T-cell (primary cell): ENCODE measurements around the gene ALCAM. TPM values are rescaled to one million over a fixed set of nuclear protein-coding genes. Genes with fewer than 3 reads are reported as not detected.

Source experiments
- ATAC-seq, 4 experiments: fragments of 200-7000 bp in 3 of 4; fragments of 150-1000 bp in 1 of 4; cut with Tn5 transposase; replicated peaks in 1 of 4; 1 replicate in 3 of 4; 2 replicates in 1 of 4; pipeline ENCODE4 v1.10.0; 2021; ENCODE audit warnings: moderate library complexity in 3 of 4, mild to moderate bottlenecking in 2 of 4, moderate number of reproducible peaks in 1 of 4
- CTCF ChIA-PET, 2 donors: fragments of 300-600 bp; sonication (Branson Sonifier 250); formaldehyde crosslinking; loops; one replicate each; lab custom pipeline; 2022; ENCODE audit warnings: antibody characterized with exemption in 2 of 2; lab: Charles Lee
- POLR2A ChIA-PET, 2 donors: fragments of 300-600 bp; sonication (Branson Sonifier 250); formaldehyde crosslinking; loops; one replicate each; lab custom pipeline; 2022; ENCODE audit warnings: antibody characterized with exemption in 2 of 2; lab: Charles Lee
- DNase-seq, 35 experiments: peaks; one replicate each; pipeline versions ENCODE4 v3.0.0 to v3.0.0-alpha.2; 2013 to 2023
- H3K27ac ChIP-seq: one replicate; pipeline ENCODE4 v1.5.1; 2013; ENCODE audit warnings: low read length
- H3K27me3 ChIP-seq, 2 experiments: replicated peaks in 1 of 2; 1 replicate in 1 of 2; 2 replicates in 1 of 2; pipeline versions ENCODE4 v1.6.1 to v1.7.0; 2013; ENCODE audit warnings: low read length in 1 of 2, mixed read lengths in 1 of 2; ENCODE audit not compliant: control insufficient read depth in 2 of 2, insufficient read depth in 2 of 2; ENCODE audit errors: extremely low read depth in 1 of 2
- H3K36me3 ChIP-seq, 2 donors: 1 replicate in 1 of 2; 2 replicates in 1 of 2; pipeline versions ENCODE4 v1.6.1 to v1.7.0; 2013; ENCODE audit warnings: low read length in 1 of 2; ENCODE audit not compliant: control insufficient read depth in 2 of 2, insufficient read depth in 1 of 2; ENCODE audit errors: extremely low read depth in 1 of 2
- H3K4me1 ChIP-seq, 2 experiments: 1 replicate in 1 of 2; 2 replicates in 1 of 2; pipeline versions ENCODE4 v1.6.1 to v1.7.0; 2013; ENCODE audit warnings: low read length in 2 of 2, mixed read lengths in 1 of 2; ENCODE audit not compliant: insufficient read depth in 2 of 2, control insufficient read depth in 1 of 2; ENCODE audit errors: extremely low read depth in 1 of 2
- H3K4me3 ChIP-seq, 2 donors: 1 replicate in 1 of 2; 2 replicates in 1 of 2; pipeline versions ENCODE4 v1.5.1 to v1.7.0; 2013; ENCODE audit warnings: mild to moderate bottlenecking in 2 of 2, low read length in 1 of 2, moderate library complexity in 1 of 2; ENCODE audit not compliant: control insufficient read depth in 1 of 2; ENCODE audit errors: extremely low read depth in 1 of 2
- H3K9me3 ChIP-seq: 2 replicates; pipeline ENCODE4 v1.7.0; 2013
- H3K27ac Mint-ChIP-seq, 2 donors: one replicate each; pipeline ENCODE4 v1.8.0; 2020 to 2021; ENCODE audit warnings: mild to moderate bottlenecking in 2 of 2, mixed read lengths in 2 of 2
- H3K27me3 Mint-ChIP-seq, 2 donors: one replicate each; pipeline ENCODE4 v1.8.0; 2021 to 2022; ENCODE audit warnings: mixed read lengths in 2 of 2
- H3K36me3 Mint-ChIP-seq: one replicate; pipeline ENCODE4 v1.8.0; 2021; ENCODE audit warnings: mixed read lengths
- H3K4me1 Mint-ChIP-seq, 3 donors: one replicate each; pipeline ENCODE4 v1.8.0; 2020 to 2022; ENCODE audit warnings: mixed read lengths in 3 of 3, mild to moderate bottlenecking in 1 of 3
- H3K4me3 Mint-ChIP-seq, 3 donors: one replicate each; pipeline ENCODE4 v1.8.0; 2020 to 2022; ENCODE audit warnings: mild to moderate bottlenecking in 3 of 3, mixed read lengths in 3 of 3, moderate library complexity in 3 of 3
- H3K9me3 Mint-ChIP-seq, 3 donors: one replicate each; pipeline ENCODE4 v1.8.0; 2020 to 2022; ENCODE audit warnings: mixed read lengths in 3 of 3
- WGBS: methylation state at CpG from one replicate; pipeline ENCODE4 v1.1.5; 2013; ENCODE audit warnings: missing lambda C conversion rate; ENCODE audit not compliant: insufficient coverage; 5-methylcytosine and 5-hydroxymethylcytosine counted together
- total RNA-seq, 35 experiments: library from RNA in 6 of 35; stranded (reverse) in 6 of 35; fragments of 120-200 nt in 1 of 35; gene quantifications; one replicate each; pipeline versions ENCODE4 v1.2.1 to v1.2.4 and lab custom pipeline; 2013 to 2026

ALCAM gene
- total RNA-seq, 5 donors from 2014 or later (not counting 1 experiment from before 2014, with no cell fraction given) = 3.4 to 6.2 (median 4.6) TPM

DNA sequence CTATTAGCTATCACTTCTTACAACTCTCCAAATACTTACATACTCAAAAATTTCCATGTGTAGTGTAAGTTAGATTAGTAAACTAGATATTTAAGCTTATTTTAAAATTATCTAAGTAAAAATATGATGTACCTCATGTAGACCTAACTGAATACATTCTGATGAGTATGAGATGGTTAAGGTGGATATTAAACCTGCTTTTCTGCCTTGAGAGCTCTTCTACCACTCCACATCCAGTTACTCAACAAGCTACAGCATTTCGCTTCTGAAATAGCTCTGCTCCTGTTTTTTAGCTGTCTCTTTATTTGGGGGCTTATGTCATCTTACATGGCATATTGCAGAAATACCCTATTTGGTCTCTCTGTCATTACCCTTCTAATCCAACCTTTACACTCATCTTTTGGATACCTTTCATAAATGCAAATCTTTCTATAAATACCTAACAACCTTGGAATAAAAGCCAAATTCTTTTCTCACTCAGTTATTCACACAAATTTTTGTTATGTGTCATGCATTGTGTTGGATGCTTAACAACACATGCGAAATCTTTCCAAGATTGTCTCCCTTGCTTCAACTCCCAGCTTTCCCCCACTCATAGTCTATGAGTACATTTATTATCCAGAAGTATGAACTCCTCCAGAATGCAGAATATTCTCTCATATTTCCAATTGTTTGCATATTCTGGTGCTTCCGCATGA is 92.0 kb downstream of the ALCAM start:
- 60% methylated on average over 1 of the region's 3 CpGs for WGBS

DNA sequence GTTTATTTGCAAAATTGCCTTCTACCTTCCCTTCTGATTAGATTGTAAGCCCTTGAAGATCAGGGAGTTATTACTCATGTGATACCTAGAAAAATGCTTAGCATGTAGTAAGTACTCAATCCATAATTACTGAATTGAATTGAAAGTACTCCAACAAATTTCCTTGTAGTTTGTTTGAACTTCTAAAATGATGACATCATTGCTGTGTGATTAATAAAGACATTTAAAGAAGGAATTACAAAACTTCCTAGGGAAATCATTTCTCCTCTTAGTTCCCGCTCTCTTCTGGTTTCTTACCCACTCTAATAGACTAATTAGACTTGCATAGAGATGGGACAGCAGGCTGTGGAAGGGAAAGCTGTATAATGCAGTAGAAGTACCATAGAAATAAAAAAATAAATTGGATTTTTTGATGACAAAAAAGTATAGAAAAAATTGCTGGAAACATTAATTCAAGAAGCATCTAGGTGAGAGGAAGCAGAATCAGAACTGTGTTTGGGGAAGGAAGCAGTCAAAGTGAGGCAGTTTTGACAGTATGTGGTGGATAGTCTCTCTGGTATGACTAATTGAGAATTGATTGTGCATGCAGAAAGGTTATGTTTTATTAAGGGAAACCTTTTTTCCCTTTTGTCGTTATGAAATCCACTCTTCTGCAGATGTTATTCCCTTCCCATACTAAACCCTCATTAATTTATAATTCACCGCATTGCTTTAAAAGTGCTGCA is 93.0 kb downstream of the ALCAM start:
- ATAC-seq (no peak), DNase-seq (no peak)
- Histone ChIP-seq H3K4me1 (no peaks in the 10 kb centered on the region), H3K27ac (no peak overlapping the region), H3K36me3 (no peaks in the 10 kb centered on the region), H3K9me3 (no peaks in the 10 kb centered on the region), H3K27me3 (no peaks in the 10 kb centered on the region), H3K4me3 (no peak overlapping the region)
- no peaks in the 10 kb centered on the region for H3K36me3 Mint-ChIP-seq
- H3K4me1 Mint-ChIP-seq = no peaks in the 10 kb centered on the region
- no CpG with 5 or more reads among the region's 3 CpGs for WGBS
- H3K9me3 Mint-ChIP-seq = no peaks in the 10 kb centered on the region
- no peak overlapping the region for H3K4me3 Mint-ChIP-seq
- no peak overlapping the region for H3K27ac Mint-ChIP-seq
- ChIA-PET POLR2A (no interaction called here), CTCF (no interaction called here)
- peaks cover 0 to 3% of the 10 kb centered on the region in 2 donors for H3K27me3 Mint-ChIP-seq

More for the DNA sequence above, 92.0 kb downstream of the ALCAM start:
- Mint-ChIP-seq H3K36me3 (no peaks in the 10 kb centered on the region), H3K27me3 (peaks cover 0 to 3% of the 10 kb centered on the region in 2 donors), H3K4me3 (no peak overlapping the region), H3K27ac (no peak overlapping the region), H3K4me1 (no peaks in the 10 kb centered on the region), H3K9me3 (no peaks in the 10 kb centered on the region)
- H3K27ac ChIP-seq = no peak overlapping the region
- no peaks in the 10 kb centered on the region for H3K36me3 ChIP-seq
- DNase-seq (no peak), ATAC-seq (no peak)
- POLR2A ChIA-PET = no interaction called here
- H3K4me3 ChIP-seq = no peak overlapping the region
- CTCF ChIA-PET = no interaction called here
- H3K9me3 ChIP-seq = no peaks in the 10 kb centered on the region
- no peaks in the 10 kb centered on the region for H3K27me3 ChIP-seq
- H3K4me1 ChIP-seq = no peaks in the 10 kb centered on the region

DNA sequence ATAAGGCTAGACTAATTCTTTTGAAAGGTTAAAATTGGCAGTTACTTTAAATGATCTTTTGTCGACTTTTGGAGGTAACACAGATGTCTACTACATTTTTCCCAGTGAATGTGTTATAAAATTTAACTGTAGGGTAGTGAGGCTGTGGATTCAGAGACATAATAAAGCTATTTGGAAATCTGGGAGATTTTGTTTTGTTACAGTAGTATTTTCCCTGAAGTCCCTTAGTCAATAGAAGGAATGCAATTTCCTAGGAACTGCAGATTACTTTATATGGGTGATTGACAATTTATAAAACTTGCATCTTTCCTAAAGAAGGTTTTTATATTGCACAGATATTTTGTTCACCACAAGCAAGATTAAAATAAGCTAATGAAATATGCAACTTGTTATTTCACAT is 96.9 kb downstream of the ALCAM start:
- CTCF ChIA-PET = no interaction called here
- no peaks in the 10 kb centered on the region for H3K4me1 ChIP-seq
- DNase-seq (no peak), ATAC-seq (no peak)
- no peaks in the 10 kb centered on the region for H3K36me3 ChIP-seq
- no peaks in the 10 kb centered on the region for H3K4me1 Mint-ChIP-seq
- H3K9me3 ChIP-seq = no peaks in the 10 kb centered on the region
- H3K27me3 Mint-ChIP-seq = peaks cover 0 to 3% of the 10 kb centered on the region in 2 donors
- no CpG with 5 or more reads among the region's 1 CpG for WGBS
- H3K9me3 Mint-ChIP-seq = no peaks in the 10 kb centered on the region
- H3K27ac Mint-ChIP-seq = no peak overlapping the region
- no peak overlapping the region for H3K4me3 Mint-ChIP-seq
- POLR2A ChIA-PET = no interaction called here
- H3K27ac ChIP-seq = no peak overlapping the region
- no peaks in the 10 kb centered on the region for H3K27me3 ChIP-seq
- H3K4me3 ChIP-seq = no peak overlapping the region
- no peaks in the 10 kb centered on the region for H3K36me3 Mint-ChIP-seq

DNA sequence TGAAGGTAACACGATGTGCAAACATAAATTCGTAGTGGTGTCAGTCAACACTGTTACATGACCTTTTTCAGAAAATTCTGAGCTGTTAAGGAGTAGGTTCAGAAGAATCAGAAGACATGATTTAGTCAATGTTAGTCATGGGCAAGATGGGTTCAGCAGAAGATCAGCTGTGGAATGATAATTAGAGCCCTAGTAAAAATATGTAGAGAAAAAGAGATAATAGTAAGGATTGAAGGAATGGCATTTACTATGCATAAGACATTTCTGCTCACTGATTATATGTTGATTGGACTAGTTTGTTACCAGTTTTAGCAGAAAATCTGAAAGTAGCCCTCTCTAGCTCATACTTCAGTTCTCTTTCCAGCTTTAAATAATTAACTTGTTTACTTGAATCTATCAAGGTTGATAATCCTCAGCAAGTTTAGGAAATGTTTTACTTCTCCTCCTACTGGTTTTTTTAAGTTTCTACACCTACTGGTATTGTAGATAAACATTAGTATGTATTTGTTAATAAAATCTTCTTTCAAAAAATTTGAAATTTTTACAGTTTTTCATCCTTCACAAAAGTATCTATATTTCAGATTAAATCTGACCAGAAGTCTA is 98.6 kb downstream of the ALCAM start:
- no peak for DNase-seq
- 100% methylated on average over 2 of the region's 2 CpGs for WGBS
- no peaks in the 10 kb centered on the region for H3K27me3 Mint-ChIP-seq
- no peaks in the 10 kb centered on the region for H3K9me3 Mint-ChIP-seq
- no peaks in the 10 kb centered on the region for H3K4me1 Mint-ChIP-seq
- no peaks in the 10 kb centered on the region for H3K4me1 ChIP-seq
- no peak overlapping the region for H3K27ac ChIP-seq
- no peaks in the 10 kb centered on the region for H3K36me3 Mint-ChIP-seq
- no peaks in the 10 kb centered on the region for H3K27me3 ChIP-seq
- no peak overlapping the region for H3K4me3 ChIP-seq
- ChIA-PET POLR2A (interaction anchor here in 1 of 2 donors (0.6 kb wide), 1 partner anchor 341 kb away, joined by 5 read pairs; no protein-coding TSS in a partner anchor), CTCF (no interaction called here)
- H3K9me3 ChIP-seq = no peaks in the 10 kb centered on the region
- H3K36me3 ChIP-seq = no peaks in the 10 kb centered on the region
- no peak overlapping the region for H3K27ac Mint-ChIP-seq
- no peak for ATAC-seq
- no peak overlapping the region for H3K4me3 Mint-ChIP-seq

DNA sequence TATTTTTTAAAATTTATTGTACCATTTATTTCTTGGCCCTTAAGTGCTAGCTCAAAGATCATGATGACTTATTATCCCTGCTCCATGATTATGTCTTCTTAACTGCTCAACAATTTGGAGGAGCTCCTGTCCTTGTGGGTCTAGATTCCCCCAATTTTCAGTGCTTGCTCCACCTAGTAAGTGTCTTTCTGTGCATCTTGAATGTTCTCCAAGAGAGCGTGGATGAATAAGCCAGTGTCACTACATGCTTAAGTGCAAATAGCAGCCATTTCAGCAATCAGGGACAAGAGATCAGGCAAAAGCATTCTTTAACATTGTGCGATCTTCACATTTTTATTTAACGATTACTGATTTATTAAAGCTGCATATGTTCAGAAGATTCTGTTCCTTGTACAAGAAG is 99.4 kb downstream of the ALCAM start:
- ChIA-PET POLR2A (interaction anchor here (0.6 kb wide), 2 partner anchors 341 to 1154 kb away, joined by 3 to 5 read pairs; no protein-coding TSS in a partner anchor), CTCF (no interaction called here)
- no peak overlapping the region for H3K27ac ChIP-seq
- no peaks in the 10 kb centered on the region for H3K9me3 ChIP-seq
- H3K4me1 ChIP-seq = no peaks in the 10 kb centered on the region
- DNase-seq = no peak
- no peak for ATAC-seq
- H3K27me3 ChIP-seq = no peaks in the 10 kb centered on the region
- H3K4me1 Mint-ChIP-seq = no peaks in the 10 kb centered on the region
- no peaks in the 10 kb centered on the region for H3K36me3 Mint-ChIP-seq
- H3K36me3 ChIP-seq = no peaks in the 10 kb centered on the region
- H3K9me3 Mint-ChIP-seq = no peaks in the 10 kb centered on the region
- no peak overlapping the region for H3K4me3 ChIP-seq
- H3K27ac Mint-ChIP-seq = no peak overlapping the region
- H3K4me3 Mint-ChIP-seq = no peak overlapping the region
- WGBS = 100% methylated on average over 1 of the region's 3 CpGs
- H3K27me3 Mint-ChIP-seq = no peaks in the 10 kb centered on the region

DNA sequence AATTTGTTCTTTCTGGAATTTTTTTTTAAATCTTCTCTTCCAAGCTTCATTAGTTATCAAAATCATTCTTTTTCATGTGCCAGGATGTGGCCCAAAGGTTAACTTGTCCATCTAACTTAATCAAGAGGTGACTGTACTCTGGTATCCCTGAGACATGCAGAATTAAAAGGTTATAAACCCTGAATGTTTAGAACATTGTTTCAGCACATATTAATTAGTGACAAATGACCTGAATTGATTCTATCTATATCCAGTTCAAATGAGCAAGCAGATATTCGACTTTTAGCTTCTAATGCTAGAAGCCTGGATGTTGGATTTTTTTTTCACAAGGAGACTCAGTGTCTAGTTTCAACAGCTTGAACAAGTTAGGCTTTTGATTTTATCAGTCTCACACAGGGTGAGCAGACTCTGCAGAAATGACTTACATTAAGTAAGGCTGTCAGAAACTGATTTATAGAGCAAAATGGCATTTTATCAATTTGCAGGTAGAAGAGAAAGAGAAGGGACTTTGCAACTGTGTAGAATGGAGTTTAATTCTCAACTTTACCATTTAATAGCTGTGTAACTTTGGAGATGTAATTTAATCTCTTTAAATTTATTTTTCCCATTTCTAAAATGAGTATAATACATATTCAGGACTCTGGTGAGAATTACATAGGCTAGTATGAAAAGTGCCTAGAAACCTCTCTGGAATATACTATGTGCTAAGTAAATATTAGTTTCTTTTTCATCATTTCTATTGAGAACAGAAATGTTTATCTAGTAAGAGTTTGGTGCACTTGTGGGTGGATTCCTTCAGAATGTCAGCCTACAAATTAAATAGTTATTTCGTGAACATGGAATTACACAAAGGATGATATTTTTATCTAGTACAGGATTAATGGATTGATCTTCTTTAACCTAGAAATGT is 100.0 kb downstream of the ALCAM start:
- ChIA-PET POLR2A (interaction anchor here in 1 of 2 donors (0.6 kb wide), 1 partner anchor 1153 kb away, joined by 3 read pairs; no protein-coding TSS in a partner anchor), CTCF (no interaction called here)
- no peaks in the 10 kb centered on the region for H3K9me3 ChIP-seq
- no peaks in the 10 kb centered on the region for H3K36me3 Mint-ChIP-seq
- no CpG with 5 or more reads among the region's 2 CpGs for WGBS
- no peaks in the 10 kb centered on the region for H3K9me3 Mint-ChIP-seq
- H3K4me3 ChIP-seq = no peak overlapping the region
- no peaks in the 10 kb centered on the region for H3K27me3 Mint-ChIP-seq
- no peak overlapping the region for H3K27ac Mint-ChIP-seq
- ATAC-seq (no peak), DNase-seq (no peak)
- H3K27ac ChIP-seq = no peak overlapping the region
- no peaks in the 10 kb centered on the region for H3K27me3 ChIP-seq
- no peaks in the 10 kb centered on the region for H3K4me1 ChIP-seq
- H3K4me1 Mint-ChIP-seq = no peaks in the 10 kb centered on the region
- H3K4me3 Mint-ChIP-seq = no peak overlapping the region
- no peaks in the 10 kb centered on the region for H3K36me3 ChIP-seq
